NCI-H748 treated with DMSO at 0.1 percent for 48 hours (cell line): ENCODE measurements around the gene PQBP1.
A peak's percentile ranks its signal among the peaks of the same experiment; 100 is the strongest.
"Not testable (repeated sequence)": the region's sequence is repeated elsewhere in the genome, so short reads cannot be mapped to it uniquely, and the experiment has no call there.

ENCODE experiments used
- DNase-seq: peaks from one replicate; lab custom pipeline; 2025; lab: John Stamatoyannopoulos, UW

Gene PQBP1, protein sequence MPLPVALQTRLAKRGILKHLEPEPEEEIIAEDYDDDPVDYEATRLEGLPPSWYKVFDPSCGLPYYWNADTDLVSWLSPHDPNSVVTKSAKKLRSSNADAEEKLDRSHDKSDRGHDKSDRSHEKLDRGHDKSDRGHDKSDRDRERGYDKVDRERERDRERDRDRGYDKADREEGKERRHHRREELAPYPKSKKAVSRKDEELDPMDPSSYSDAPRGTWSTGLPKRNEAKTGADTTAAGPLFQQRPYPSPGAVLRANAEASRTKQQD

DNA sequence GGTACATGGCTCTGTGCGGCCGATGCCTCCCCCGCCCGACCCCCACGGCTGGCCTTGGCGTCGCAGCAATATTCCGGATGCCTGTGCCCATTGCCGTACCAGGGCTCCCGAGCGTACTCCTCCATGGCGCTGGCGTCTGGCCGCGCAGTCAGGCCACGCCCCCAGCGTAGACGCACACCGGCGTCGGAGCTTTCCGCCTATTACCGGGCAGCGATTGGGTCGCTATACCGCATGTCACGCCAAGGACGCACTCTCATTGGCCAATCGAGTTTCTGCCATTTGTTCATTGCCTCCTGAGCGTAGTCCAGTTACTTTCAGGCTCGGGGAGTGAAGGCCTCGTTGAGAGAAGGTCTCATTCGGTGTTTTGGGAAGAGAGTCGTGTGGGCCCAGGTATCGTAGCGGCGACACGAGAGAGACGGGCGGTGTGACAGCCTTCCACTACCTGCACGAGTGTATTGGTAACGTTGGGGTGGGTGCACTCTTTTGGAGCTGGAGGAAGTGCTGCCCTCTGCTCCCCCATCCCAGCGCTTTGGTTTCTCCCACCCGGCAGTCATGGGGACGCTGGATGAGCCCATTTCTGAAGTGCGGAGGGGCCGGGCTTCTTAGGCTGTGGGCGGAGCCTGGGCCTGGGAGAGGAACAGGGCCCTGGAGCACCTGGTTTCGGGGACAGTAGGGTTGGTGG lies at the start of gene PQBP1, which contains the start of gene TIMM17B:
Gene PQBP1 (plus strand): TSS at position 306 of the 682 bp plus-strand sequence. CDS start 580 bp downstream, outside the sequence.
Gene TIMM17B (minus strand): TSS at position 144 of the 682 bp plus-strand sequence. CDS start 19 bp downstream, at position 125.
- peak; percentile 86 for DNase-seq

DNA sequence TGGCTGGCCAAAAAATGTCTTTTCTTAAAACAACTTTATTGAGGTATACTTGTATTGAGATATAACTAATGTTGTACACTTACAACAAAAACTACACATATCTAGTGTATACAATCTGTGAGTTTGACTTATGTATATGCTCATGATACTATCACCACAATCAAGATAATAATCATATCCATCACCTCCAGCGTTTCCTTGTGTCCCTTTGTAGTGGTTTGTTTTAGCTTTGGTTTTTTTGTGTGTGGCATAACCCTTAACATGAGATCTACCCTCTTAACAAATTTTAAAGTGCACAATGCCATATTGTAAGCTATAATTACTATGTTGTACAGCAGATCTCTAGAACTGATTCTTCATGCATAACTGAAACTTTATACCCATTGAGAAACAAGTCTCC lies 48.9 kb upstream of the PQBP1 start:
- DNase-seq: no peak

DNA sequence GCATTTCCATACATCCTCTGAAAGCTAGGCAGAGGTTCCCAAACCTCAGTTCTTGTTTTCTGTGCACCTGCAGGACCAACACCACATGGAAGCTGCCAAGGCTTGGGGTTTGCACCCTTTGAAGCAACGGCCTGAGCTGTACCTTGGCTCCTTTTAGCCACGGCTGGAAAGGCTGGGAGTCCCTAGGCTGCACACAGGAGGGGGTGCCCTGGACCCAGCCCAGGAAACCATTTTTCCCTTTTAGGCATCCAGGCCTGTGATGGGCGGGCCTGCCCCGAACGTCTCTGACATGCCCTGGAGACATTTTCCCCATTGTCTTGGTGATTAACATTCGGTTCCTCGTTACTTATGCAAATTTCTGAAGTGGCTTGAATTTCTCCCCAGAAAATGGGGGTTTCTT lies 44.9 kb upstream of the PQBP1 start:
- no peak for DNase-seq

DNA sequence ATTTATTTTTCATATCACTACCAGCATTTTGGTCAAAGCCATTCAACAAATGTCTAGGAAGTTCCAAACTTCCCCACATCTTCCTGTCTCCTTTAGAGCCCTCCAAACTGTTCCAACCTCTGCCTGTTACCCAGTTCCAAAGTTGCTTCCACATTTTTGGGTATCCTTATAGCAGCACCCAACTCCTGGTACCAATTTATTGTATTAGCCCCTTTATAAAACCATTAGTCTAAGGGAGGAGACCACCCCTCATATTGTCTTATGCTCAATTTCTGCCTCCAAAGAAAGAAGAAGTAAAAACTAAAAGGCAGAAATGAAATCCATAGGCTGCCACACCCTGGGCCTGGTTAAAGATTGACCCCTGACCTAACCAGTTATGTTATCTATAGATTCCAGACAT lies 44.2 kb upstream of the PQBP1 start:
- DNase-seq: not testable (repeated sequence)

DNA sequence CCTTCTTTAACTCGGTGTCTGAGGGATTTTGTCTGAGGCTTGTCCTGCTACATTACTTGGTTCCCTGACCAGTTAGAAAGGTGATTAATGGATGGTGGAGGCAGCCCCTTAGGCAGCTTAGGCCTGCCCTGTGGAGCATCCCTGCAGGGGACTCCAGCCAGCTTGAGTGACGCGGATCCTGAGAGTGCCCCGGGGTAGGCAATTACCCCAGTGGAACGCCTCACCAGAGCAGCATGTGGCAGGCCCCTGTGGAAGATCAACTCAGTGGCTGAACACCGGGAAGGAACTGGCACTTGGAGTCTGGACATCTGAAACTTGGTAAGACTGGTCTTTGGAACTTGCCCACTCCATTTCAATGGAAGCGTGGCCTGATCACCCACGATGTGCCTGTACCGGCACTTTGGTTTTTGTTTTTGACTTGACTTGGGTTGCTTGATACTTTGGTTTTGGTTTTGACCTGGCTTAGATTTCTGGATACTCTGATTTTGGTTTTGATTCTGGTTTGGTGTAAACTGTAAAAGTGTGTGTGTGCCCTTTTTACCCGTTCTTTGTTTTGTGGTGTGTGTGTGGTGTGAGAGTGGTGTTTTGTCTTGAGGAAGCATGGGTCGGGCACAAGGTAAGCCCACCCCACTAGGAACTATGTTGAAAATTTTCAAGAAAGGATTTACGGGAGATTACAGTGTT lies 43.5 kb upstream of the PQBP1 start:
- not testable (repeated sequence) for DNase-seq

DNA sequence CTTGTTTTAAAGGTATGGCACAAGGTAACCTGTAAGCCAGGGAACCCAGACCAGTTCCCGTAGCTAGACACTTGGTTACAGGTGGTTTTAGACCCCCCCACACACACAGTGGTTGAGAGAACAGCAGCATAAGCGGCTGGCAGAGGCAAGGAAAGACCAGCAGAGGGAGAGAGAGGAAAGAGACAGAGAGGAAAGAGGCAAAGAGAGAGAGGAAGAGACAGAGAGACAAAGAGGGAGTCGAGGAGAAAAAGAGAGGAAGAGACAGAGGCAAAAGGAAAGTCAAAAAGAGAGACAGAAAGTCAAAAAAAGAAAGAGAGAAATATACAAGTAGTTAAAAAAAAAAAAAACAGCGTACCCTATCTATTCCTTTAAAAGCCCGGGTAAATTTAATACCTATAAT lies 42.8 kb upstream of the PQBP1 start:
- no peak for DNase-seq

DNA sequence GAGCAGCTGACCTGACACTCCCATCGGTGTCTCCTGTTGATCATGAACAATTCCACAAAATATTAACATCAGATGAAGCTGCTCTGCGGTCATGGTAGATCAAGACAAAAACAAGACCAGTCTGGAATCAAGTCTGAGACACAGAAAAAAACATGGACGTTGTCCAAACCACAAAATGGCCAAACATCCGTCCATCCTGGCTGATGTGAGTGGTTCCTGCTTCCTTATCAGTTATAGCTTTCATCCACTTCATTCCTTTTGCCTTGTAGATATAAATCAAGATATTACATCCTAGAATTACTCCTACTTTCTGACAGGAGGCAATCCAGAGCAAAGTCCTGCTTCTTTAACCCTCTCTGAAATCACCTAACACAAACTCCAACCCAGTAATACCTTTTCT lies 33.5 kb upstream of the PQBP1 start:
- DNase-seq: no peak

DNA sequence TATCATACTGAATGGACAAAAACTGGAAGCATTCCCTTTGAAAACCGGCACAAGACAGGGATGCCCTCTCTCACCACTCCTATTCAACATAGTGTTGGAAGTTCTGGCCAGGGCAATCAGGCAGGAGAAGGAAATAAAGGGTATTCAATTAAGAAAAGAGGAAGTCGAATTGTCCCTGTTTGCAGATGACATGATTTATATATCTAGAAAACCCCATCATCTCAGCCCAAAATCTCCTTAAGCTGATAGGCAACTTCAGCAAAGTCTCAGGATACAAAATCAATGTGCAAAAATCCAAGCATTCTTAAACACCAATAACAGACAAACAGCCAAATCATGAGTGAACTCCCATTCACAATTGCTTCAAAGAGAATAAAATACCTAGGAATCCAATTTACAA lies 25.7 kb upstream of the PQBP1 start:
- DNase-seq: not testable (repeated sequence)

DNA sequence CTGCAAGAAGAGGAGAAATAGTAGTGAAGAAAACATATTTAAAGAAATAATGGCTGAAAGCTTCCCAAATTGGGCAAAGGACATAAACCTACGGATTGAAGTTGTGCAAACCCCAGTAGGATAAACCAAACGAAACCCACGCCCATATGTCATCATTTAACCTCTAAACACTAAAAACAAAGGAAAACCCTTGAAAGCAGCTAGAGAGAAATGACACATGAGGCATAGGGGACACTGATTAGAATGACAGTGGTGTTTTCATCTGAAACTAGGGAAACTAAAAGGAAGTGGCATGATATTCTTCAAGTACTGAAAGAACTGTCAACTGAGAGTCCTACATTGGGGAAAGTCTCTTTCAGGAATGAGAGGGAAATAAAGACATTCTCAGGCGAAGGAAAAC lies 20.8 kb upstream of the PQBP1 start:
- not testable (repeated sequence) for DNase-seq

DNA sequence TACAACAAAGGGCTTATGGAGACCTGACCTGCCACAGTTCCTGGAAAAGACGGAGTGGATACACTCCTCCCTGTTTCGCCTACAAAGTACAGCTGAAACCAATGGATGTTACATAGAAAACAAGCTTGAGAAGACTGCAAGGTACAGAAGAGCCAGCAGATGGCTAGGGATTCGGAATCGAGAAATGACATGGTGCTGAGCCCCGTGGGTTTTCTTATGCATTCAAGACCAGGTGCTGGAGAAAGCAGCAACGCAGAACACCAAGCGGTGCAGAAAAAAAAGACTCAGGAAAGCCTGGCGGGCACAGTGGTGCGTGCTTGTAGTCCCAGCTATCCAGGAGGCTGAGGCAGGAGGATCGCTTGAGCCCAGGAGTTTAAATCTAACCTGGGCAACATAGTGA lies 14.0 kb upstream of the PQBP1 start:
- DNase-seq: no peak

DNA sequence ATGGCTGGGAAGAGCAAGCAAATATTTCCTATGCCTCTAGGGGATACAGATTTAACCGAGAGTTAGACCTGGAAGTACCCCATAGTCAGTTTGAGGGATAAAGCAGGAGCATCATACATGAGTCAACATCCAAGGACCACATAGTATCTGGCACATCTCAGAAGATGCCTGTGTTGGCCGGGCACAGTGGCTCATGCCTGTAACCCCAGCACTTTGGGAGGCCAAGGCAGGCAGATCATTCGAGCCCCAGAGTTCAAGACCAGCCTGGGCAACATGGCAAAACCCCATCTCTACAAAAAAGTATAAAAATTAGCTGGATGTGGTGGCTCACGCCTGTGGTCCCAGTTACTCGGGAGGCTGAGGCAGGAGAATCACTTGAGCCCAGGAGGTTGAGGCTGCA lies 11.1 kb upstream of the PQBP1 start:
- DNase-seq: not testable (repeated sequence)

DNA sequence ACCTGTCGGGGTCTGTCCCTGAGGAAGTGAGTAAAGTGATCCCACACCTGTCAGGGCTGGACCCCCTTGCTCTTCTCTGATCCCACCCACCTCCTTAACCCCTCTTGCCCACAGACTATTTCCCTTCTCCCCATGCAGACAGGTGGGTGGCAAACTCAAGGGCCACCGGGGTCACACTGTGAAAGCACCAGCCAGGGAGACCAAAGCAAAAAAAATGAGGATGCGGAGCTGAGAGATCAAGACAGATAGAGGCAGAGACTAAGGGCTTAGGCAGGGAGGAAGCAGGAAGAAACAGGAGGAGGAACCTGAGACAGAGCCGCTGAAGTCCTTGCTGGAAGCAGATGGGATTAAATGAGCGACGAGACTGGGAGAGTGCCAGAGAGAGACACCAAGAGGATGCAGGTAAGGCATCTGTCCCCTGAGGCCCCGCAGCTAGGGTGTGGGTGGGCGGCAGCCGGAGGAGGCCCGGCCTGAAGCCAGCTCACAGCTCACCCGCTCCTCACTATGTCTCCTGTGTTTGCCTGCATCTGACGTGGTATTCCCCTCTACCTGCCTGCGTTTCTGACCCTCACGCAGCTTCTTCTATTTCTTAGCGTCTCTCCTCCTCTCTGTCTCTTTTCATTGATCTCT lies 7.3 kb upstream of the PQBP1 start:
- DNase-seq: no peak

DNA sequence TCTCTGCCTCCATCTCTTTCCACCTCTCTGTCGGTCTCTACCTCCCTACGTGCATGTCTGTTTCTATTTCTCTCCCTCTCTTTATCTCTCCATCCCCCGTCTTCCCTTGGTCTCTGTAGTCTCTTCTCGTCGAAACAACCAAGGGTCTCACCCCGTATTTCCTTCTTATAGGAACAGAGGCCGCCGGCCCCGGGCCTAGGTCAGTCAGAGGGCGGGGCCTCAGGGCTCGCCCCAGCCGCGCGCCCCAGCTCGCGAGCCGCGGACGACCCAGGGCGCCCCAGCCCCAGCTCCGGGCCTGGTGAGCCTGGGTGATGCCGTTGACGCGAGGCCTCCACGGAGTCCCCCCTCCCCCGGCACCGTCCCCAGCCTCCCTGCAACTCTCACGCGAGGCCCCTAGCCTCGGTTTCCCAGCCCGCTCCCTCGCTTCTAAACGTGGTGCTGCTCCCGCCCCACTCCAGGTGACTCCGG lies 6.8 kb upstream of the PQBP1 start:
- no peak for DNase-seq

DNA sequence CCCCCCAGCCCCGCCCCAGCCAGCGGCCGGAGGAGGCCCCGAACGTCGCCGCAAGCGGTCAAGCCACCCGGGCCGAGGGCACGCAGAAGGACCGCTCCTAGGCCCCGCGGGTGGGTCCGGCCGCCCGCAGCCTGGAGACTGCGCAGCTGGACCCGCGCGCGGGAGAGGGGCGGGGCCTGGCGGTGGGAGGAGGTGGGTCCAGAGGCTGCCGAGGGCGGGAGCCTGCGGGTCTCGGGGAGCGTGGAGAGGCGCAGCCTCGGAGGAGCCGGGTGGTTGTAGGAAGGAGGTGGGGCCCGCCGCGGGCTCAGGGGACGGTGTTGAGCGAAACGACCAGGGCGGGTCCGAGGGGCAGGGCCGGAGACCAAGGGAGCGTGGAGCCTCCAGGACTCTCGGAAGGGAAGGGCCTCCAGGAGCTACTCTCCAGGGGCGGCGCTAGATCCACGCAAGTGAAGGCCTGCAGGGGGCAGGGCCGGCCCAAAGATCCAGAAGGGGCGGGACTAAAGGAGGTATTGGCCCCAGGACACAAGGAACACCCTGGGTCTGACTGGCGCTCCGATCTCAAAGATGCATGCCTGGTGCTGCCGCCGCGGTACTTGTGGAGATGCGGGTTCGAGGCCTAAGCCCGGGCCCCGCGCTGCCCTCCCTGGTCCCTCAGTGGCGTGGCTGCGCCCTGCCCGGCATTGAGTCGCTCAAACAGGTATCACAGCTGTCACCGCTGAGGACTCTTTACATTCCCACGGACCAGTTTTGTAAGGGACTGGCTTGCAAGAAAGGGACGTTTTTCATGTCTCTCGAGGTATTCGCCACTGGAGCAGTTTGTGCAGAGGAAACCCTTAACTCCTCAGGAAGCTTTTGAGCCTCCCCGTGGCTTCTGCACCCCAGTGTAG lies 6.1 kb upstream of the PQBP1 start:
- peak; percentile 77 for DNase-seq

DNA sequence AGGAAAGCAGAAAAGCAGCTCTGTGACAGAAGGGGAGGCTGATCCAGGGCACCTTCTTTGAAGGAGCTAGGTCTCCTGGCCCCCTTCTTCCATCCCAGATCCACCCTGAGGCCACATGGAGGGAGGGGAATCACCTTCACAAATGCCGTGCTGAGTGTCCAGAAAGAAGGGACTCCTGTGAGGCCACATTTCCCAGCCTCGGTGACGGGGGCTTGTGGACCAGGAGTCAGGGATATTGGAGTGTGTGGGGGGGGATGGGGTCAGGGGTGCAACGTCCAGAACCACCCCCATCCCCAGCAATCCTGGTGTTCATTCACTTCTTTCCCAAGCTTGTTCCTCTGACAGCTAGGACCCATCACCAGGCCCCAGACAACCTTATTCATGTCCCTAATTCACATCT lies 4.8 kb upstream of the PQBP1 start:
- DNase-seq: no peak

DNA sequence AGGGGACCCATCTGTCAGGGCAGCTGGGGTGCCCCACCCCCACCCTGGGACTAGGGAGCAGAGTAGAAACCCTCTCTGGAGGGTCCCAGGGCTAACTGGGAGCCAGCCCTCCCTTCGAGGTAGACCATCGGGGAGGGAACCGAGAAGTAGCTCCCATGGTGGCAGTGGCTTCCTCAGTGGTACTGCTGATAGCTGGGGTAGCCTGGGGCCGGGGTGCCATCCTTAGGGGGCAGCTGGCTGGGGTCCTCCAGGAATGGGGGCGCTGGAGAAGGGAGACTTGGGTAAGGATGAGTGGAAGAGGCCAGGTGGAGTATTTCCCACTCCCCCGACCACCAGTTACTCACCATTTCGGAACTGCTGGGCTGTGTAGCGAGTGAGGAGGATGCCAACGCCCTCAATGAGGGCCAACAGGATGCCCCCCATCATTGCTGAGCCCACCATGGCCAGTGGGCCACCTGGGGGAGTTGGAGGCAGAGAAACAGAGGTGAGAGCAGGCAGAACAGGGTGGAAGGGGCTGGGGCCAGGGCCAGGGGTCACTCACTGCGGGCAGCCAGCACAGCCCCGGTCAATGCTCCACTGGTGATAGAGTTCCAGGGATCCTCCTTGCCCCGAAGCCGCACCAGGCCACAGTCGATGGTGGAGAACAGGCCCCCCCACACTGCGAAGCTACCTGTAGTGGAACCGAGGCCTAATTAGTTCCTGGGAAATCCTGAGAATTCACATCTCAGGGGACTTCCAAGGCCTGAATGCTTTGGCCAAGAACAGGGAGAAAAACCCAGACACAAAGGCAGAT lies 4.0 kb upstream of the PQBP1 start:
- DNase-seq: no peak

DNA sequence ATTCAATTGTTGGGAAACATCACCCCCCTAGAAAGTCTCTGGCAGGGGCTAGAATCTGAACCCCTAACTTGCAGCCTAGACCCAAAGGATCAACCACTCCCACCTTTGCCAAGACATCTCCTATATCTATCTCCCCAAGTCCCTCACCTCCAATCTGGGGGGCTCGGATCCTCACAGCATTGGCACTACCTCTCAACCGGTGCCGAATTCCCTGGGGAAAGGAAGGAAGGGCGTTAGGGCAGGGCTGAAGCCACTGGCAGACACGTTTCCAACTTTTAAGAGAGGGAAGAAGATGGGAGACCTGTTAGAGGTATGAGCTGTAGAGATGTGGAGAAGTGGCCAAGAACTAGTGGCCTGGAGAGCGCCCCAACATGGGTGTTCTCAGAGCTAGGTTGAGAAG lies 2.8 kb upstream of the PQBP1 start:
- DNase-seq: no peak

DNA sequence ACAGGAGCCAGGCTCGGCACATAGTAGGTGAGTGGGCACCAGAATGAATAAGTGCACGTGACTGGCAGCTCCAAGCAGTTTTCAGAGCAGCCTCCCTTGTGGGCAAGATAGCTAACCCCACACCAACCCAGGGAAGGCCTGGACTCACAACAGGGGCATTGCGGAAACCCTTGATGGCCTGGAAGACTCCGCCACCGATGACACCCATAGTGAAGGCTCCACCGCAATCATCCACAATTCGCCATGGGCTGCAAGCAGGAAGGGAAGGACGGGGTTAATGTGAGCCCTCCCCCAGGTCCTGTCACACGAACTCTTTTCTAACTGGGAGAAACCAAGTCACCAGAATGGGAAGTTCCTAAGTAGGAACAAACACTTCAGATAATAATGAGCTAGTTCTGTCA lies 1.1 kb upstream of the PQBP1 start:
- no peak for DNase-seq

DNA sequence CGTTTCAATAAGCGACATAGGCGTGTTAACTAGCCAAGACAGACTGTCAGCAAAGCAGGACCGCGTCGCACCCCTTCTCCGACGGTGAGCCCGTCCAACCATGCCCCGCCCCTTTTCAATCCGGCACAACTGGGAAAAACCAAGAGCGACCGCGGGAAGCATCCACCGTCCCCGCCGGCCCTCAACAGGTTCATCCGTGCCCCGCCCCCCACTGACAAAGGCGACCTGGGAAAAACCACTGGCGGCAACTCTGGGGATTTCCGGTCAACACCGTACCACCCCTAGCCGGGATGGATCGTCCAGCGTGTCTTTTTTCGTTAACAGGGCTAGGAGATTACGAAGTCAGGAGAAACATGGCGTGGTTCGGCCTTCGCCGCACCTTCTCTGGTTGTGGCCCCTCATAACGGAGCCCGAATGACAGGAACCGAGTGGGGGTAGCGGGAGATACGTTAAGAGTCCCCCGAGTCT lies 539 bp upstream of the PQBP1 start:
- DNase-seq: peak; percentile 36

DNA sequence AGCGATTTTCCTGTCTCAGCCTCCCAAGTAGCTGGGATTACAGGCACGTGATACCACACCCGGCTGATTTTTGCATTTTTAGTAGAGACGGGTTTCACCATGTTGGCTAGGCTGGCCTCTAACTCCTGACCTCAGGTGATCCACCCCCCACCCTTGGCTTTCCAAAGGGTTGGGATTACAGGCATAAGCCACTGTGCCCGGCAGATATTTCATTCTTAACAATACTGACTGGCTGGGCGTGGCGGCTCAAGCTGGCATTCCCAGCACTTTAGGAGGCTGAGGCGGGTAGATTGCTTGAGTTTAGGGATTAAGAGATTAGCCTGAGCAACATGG lies 1.3 kb downstream of the PQBP1 start:
- no peak for DNase-seq

DNA sequence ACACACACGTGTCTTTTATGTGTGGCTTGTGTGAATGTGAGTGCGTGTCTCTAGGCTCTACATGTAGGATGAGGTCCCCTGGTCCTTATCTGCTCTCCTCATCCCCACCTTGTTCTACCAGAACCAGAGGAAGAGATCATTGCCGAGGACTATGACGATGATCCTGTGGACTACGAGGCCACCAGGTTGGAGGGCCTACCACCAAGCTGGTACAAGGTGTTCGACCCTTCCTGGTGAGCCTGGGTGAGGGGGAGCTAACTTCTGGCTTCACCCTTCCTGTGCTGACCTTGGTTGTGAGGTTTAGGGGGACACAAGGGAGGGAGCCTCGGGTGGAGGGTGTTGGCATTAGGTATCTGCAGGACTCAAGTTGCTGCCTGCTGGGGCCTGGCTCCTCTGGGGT lies 3.3 kb downstream of the PQBP1 start:
- no peak for DNase-seq
